Muscle layer of colon (tissue), 2 donors: ENCODE results near the gene PDSS2.
"Not testable (repeated sequence)": the region's sequence is repeated elsewhere in the genome, so short reads cannot be mapped to it uniquely, and the experiment has no call there.

Experiments
- H3K27ac ChIP-seq: one replicate; pipeline ENCODE4 v1.7.0; 2013; ENCODE audit warnings: low read depth, mild to moderate bottlenecking, low read length, moderate library complexity
- H3K27me3 ChIP-seq, 2 donors: one replicate each; pipeline ENCODE4 v1.7.0; 2013; ENCODE audit warnings: low read length in 2 of 2, mild to moderate bottlenecking in 2 of 2; ENCODE audit not compliant: insufficient read depth in 2 of 2, control insufficient read depth in 1 of 2
- H3K36me3 ChIP-seq: one replicate; pipeline ENCODE4 v1.7.0; 2013; ENCODE audit warnings: mild to moderate bottlenecking, low read length; ENCODE audit not compliant: insufficient read depth
- H3K4me1 ChIP-seq: one replicate; pipeline ENCODE4 v1.7.0; 2013; ENCODE audit warnings: mild to moderate bottlenecking, low read length; ENCODE audit not compliant: insufficient read depth
- H3K4me3 ChIP-seq, 2 donors: one replicate each; pipeline ENCODE4 v1.7.0; 2013; ENCODE audit warnings: low read length in 2 of 2, low read depth in 1 of 2, mild to moderate bottlenecking in 1 of 2, moderate library complexity in 1 of 2
- H3K9ac ChIP-seq: one replicate; pipeline ENCODE4 v1.7.0; 2013; ENCODE audit warnings: low read length
- H3K9me3 ChIP-seq: one replicate; pipeline ENCODE4 v1.7.0; 2013; ENCODE audit warnings: mild to moderate bottlenecking, low read length
- donor health status: abdominal sarcoma.
- donor health status: Adenocarcinoma of cecum.

PDSS2 gene

DNA sequence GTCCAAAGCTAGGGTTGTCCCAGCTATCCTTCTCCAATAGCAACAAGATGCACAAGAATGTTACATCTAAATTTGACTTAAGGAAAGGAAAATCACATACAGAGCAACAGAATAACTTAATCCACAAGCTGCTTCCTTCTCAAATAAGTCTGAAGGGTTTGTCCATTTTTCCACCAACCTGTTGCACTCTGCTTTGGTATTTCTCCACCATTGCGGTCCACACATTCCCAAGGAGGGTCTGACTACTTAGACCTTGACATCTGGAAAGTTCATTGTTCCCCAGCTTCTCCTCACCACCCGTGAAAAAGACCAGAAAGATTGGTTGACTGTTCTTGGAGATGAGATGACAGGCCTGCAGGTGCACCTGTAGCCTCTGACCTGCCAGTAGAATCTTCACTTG, 72.5 kb downstream of the PDSS2 start:
- Histone ChIP-seq H3K9ac (no peak overlapping the region), H3K4me1 (no peaks in the 10 kb centered on the region), H3K9me3 (no peaks in the 10 kb centered on the region), H3K27ac (no peak overlapping the region), H3K4me3 (no peak overlapping the region), H3K27me3 (no peaks in the 10 kb centered on the region), H3K36me3 (no peaks in the 10 kb centered on the region)

GRCh38 chr6:107386340-107386739, 73.0 kb downstream of the PDSS2 start:
- Histone ChIP-seq H3K27ac (no peak overlapping the region), H3K9ac (no peak overlapping the region), H3K27me3 (no peaks in the 10 kb centered on the region), H3K36me3 (no peaks in the 10 kb centered on the region), H3K9me3 (no peaks in the 10 kb centered on the region), H3K4me3 (no peak overlapping the region), H3K4me1 (no peaks in the 10 kb centered on the region)

DNA sequence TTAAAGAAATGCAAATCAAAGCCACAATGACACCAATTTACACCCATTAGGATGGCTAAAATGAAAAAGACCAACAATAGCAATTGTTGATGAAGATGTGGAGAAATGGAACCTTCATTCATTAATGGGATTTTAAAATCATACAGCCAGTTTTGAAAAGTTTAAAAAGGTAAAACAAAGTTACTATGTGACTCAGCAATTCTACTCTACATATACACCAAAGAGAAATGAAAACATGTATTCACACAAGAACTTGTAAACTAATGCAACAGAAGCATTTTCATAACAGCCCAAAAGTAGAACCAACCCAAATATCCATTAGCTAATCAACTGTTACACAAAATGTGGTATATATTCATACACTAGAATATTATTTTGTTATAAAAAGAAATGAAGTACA, 75.7 kb downstream of the PDSS2 start:
- no peak overlapping the region for H3K27ac ChIP-seq
- H3K36me3 ChIP-seq: no peaks in the 10 kb centered on the region
- H3K27me3 ChIP-seq: no peaks in the 10 kb centered on the region
- no peak overlapping the region for H3K9ac ChIP-seq
- no peak overlapping the region for H3K4me3 ChIP-seq
- H3K4me1 ChIP-seq: no peaks in the 10 kb centered on the region
- H3K9me3 ChIP-seq: no peaks in the 10 kb centered on the region

- no peaks in the 10 kb centered on the region for H3K9me3 ChIP-seq
- no peaks in the 10 kb centered on the region for H3K27me3 ChIP-seq
- no peak overlapping the region for H3K4me3 ChIP-seq
- H3K9ac ChIP-seq: no peak overlapping the region
- no peaks in the 10 kb centered on the region for H3K4me1 ChIP-seq
- no peaks in the 10 kb centered on the region for H3K36me3 ChIP-seq
- no peak overlapping the region for H3K27ac ChIP-seq
These were observed 85.1 kb downstream of the PDSS2 start for GRCh38 chr6:107374264-107374663.

DNA sequence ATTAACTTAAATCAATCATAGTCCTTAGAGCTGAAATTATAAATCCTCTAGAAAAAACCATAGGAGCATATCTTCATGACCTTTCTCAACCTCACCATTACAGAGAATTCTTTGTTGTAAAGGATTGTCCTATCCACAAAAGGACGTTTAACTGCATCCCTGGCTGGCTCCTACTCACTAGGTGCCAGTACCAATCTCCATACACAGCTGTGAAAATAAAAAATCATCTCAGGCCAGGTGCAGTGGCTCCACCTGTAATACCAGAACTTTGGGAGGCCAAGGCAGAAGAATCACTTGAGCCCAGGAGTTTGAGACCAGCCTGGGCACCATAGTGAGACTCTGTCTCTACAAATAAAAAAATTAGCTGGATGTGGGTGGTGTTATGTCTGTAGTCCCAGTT, 89.9 kb downstream of the PDSS2 start:
- no peaks in the 10 kb centered on the region for H3K9me3 ChIP-seq
- no peak overlapping the region for H3K4me3 ChIP-seq
- H3K27me3 ChIP-seq: no peaks in the 10 kb centered on the region
- H3K4me1 ChIP-seq: no peaks in the 10 kb centered on the region
- H3K9ac ChIP-seq: no peak overlapping the region
- H3K27ac ChIP-seq: no peak overlapping the region
- H3K36me3 ChIP-seq: no peaks in the 10 kb centered on the region

- H3K9ac ChIP-seq: no peak overlapping the region
- no peaks in the 10 kb centered on the region for H3K27me3 ChIP-seq
- H3K36me3 ChIP-seq: no peaks in the 10 kb centered on the region
- H3K4me3 ChIP-seq: no peak overlapping the region
- no peak overlapping the region for H3K27ac ChIP-seq
- H3K9me3 ChIP-seq: no peaks in the 10 kb centered on the region
- no peaks in the 10 kb centered on the region for H3K4me1 ChIP-seq
These were observed 90.9 kb downstream of the PDSS2 start for GRCh38 chr6:107368471-107368870.

DNA sequence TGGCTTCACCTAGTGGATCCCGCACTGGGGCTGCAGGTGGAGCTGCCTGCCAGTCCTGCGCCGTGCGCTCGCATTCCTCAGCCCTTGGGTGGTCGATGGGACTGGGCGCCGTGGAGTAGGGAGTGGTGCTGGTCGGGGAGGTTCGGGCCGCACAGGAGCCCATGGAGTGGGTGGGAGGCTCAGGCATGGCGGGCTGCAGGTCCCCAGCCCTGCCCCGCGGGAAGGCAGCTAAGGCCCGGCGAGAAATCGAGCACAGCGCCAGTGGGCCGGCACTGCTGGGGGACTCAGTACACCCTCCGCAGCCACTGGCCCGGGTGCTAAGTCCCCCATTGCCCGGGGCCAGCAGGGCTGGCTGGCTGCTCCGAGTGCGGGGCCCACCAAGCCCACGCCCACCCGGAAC, 95.2 kb downstream of the PDSS2 start:
- H3K4me1 ChIP-seq, H3K27me3 ChIP-seq, H3K9me3 ChIP-seq, H3K4me3 ChIP-seq, H3K36me3 ChIP-seq, H3K27ac ChIP-seq, H3K9ac ChIP-seq: not testable (repeated sequence)

DNA sequence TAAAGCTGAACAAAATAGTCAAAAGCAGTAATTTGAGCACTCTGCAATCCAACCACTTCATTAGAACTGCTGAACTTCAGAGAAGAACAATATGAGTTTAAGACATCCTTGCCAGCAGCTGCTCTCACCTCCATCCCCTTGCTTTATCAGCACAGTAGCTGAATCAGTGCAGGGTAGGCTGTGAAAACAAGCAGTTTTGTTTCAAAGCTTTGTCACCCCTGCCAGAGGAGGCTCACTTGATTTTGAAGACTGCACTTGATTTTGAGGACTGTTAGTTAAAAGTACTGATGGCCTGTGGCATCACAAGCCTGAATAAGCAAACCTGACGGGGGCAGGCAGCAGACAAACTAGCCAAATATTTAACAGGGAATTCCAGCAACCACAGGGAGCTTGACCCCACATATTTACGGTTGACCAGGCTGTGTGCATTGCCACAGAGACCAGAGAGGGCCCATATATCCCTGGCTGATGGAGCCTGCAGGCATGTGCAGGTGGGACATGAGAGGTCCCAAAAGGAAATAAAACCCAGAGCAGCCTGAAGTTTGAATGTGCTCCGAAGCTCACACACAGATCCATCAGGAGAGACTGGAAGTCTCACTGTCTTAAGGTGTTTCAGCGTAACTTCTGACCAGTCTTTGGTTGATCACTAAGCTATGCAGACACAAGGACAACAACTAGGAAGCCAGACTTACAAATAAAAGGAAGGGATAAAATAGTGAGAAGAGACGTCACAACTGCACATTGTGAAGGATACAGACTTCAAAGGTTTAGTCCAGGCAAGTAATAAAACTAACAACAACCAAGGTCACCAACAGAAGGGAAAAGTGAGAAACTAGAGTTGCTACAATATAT, 97.4 kb downstream of the PDSS2 start:
- H3K27me3 ChIP-seq: no peaks in the 10 kb centered on the region
- H3K27ac ChIP-seq: no peak overlapping the region
- no peaks in the 10 kb centered on the region for H3K36me3 ChIP-seq
- no peaks in the 10 kb centered on the region for H3K4me1 ChIP-seq
- no peaks in the 10 kb centered on the region for H3K9me3 ChIP-seq
- H3K4me3 ChIP-seq: no peak overlapping the region
- no peak overlapping the region for H3K9ac ChIP-seq

DNA sequence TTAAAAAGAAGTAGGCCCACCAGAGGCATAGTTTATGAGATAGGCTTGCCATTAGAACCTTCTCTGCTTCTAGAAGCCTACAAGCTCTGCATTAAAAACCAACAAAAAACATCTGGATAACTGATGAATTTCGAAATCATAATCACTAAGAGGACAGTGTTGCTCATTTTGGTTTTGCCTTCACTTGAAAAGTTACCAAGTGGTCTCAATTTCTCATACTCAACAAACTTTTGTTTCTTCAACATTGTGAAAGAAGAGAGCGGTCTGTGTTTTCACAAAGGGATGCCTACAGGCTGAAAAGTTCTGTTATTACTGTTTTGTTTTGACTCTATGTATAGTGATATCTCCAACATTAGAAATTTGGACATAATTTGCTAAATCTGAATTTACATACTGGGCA, 98.9 kb downstream of the PDSS2 start:
- no peaks in the 10 kb centered on the region for H3K36me3 ChIP-seq
- no peak overlapping the region for H3K27ac ChIP-seq
- H3K9ac ChIP-seq: no peak overlapping the region
- H3K4me1 ChIP-seq: no peaks in the 10 kb centered on the region
- H3K27me3 ChIP-seq: no peaks in the 10 kb centered on the region
- no peak overlapping the region for H3K4me3 ChIP-seq
- H3K9me3 ChIP-seq: no peaks in the 10 kb centered on the region

DNA sequence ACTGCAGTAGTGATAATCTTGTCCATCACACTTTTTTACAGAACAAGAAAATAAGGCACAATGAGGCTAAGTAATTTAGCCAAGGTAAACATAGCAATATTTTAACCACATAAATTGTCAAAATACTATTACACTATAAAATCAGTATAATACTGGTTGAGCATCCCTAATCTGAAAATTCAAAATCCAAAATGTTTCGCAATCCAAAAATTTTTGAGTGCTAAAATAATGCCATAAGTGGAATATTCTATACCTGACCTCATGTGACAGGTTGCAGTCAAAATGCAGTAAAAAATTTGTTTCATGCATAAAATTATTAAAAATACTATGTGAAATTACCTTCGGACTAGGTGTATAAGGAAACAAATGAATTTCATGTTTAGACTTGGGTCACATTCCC, 101.5 kb downstream of the PDSS2 start:
- Histone ChIP-seq H3K9ac (no peak overlapping the region), H3K27me3 (no peaks in the 10 kb centered on the region), H3K27ac (no peak overlapping the region), H3K4me3 (no peak overlapping the region), H3K4me1 (no peaks in the 10 kb centered on the region), H3K9me3 (no peaks in the 10 kb centered on the region), H3K36me3 (no peaks in the 10 kb centered on the region)

DNA sequence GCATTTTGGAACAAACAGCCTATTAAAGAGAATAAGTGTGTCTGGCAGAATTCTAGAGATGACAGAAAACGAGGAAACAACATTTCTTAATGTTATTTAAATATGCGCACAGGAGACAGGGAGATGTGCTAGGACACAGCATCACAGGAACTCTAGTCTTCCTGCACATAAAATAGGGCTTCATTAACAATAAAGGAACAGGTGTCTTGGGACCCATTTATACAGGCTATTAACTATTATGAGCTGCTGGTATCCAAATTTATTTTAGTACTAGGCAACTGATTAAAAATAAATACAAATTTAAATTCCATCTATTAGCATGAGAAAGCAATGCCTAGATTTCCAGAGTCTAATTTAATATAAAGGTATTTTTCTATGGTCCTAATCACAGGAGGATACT, 102.3 kb downstream of the PDSS2 start:
- no peak overlapping the region for H3K27ac ChIP-seq
- no peaks in the 10 kb centered on the region for H3K36me3 ChIP-seq
- H3K27me3 ChIP-seq: no peaks in the 10 kb centered on the region
- no peak overlapping the region for H3K9ac ChIP-seq
- no peaks in the 10 kb centered on the region for H3K9me3 ChIP-seq
- no peaks in the 10 kb centered on the region for H3K4me1 ChIP-seq
- no peak overlapping the region for H3K4me3 ChIP-seq

DNA sequence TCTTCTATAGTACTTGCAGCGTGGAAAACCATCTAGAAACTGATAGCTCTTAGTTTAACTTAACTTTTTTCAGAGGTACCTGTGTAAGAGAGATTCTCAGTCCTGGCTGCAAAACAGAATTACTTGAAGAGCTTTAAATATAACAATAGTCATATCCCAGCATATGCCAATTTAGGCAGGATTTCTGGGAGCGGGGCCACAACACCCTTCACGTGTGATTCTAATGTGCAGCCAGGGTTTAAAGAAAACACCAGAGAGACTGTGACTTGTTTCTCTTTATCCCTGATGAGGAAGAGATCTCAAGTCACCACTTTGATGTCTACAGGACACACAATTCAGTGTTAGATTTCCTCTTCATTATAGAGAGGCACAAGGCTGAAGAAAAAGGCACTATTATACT, 103.7 kb downstream of the PDSS2 start:
- no peak overlapping the region for H3K27ac ChIP-seq

More for the DNA sequence above, 103.7 kb downstream of the PDSS2 start:
- no peak overlapping the region for H3K9ac ChIP-seq
- no peak overlapping the region for H3K4me3 ChIP-seq
- no peaks in the 10 kb centered on the region for H3K36me3 ChIP-seq
- no peaks in the 10 kb centered on the region for H3K4me1 ChIP-seq
- H3K27me3 ChIP-seq: no peaks in the 10 kb centered on the region
- H3K9me3 ChIP-seq: no peaks in the 10 kb centered on the region
